Breast epithelium (tissue), 3 donors: ENCODE results near the gene GCFC2.

Source experiments
- POLR2AphosphoS5 ChIP-seq, 3 donors: sonication (generic); formaldehyde crosslinking; IDR thresholded peaks; one replicate each; pipeline ENCODE4 v1.6.1; 2017; ENCODE audit warnings: antibody characterized with exemption in 3 of 3
- TF ChIP-seq, protein P1 (sequence below), 3 donors: fragments of 450-650 bp; IDR thresholded peaks; one replicate each; pipeline ENCODE4 v1.5.1; 2016 to 2017; ENCODE audit warnings: antibody characterized with exemption in 3 of 3, mild to moderate bottlenecking in 3 of 3, moderate library complexity in 3 of 3

DNA sequence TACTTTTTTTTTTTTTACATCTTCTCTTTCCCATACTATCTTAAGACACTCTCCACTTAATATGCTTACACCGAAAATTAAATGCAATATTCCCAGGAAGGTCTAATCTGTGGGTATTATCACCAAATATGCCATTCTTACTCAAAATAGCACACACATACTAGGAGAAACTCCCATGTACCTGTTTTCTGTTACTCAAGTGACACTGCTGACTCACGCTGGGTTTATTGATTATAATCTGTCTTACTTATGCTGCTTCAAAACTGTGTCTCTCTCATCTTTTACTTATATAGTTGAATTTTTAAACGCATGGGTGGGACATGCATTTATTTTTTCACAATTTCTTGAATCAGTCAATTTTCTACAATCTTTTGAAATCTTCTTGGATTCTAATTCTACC lies 34.3 kb downstream of the GCFC2 start:
- TF ChIP-seq, protein P1, sequence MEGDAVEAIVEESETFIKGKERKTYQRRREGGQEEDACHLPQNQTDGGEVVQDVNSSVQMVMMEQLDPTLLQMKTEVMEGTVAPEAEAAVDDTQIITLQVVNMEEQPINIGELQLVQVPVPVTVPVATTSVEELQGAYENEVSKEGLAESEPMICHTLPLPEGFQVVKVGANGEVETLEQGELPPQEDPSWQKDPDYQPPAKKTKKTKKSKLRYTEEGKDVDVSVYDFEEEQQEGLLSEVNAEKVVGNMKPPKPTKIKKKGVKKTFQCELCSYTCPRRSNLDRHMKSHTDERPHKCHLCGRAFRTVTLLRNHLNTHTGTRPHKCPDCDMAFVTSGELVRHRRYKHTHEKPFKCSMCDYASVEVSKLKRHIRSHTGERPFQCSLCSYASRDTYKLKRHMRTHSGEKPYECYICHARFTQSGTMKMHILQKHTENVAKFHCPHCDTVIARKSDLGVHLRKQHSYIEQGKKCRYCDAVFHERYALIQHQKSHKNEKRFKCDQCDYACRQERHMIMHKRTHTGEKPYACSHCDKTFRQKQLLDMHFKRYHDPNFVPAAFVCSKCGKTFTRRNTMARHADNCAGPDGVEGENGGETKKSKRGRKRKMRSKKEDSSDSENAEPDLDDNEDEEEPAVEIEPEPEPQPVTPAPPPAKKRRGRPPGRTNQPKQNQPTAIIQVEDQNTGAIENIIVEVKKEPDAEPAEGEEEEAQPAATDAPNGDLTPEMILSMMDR (IDR thresholded peaks at IDR 0.05): no peak
- no peak for TF ChIP-seq POLR2AphosphoS5 (IDR thresholded peaks at IDR 0.05)
